ENCODE measurements around the gene RNF10. TPM values are rescaled to one million over a fixed set of nuclear protein-coding genes. Genes with fewer than 3 reads are reported as not detected.
A peak's percentile ranks its signal among the peaks of the same experiment; 100 is the strongest.

Gene RNF10
- total and polyA plus RNA-seq, 9 of the 15 experiments (the other 6 are each of a cell fraction or from before 2014, with no cell fraction given): 43.0 to 139 (median 80.1) TPM

DNA sequence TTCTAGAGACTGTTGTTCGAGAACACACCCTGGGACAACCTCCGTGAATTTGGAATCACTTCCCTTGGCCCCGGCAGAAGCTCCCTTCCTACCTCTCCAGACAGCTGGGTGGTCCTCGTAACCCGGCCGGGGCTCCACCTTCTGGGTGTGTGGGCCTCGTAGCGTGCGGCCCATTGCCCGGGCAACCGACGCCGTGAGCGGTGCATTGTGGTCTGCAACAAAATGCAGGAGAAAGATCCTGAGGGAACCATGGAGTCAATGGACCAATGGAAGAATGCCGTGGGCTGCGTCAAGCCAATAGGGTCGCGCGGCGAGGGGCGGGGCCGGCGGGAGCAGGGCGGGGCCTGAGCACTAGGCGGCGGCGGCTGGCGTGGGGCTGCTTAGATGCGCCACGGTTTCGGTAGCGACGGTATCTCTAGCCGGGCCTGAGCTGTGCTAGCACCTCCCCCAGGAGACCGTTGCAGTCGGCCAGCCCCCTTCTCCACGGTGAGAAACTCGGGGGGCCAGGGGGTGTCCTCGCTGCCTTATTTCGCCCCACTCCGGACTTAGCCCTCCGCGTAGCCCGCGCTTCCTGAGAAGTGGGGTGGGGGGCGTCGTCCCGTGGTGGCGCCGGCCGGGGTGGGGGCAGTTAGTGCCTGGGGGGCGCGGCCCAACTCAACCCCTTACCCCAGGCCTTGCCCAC is 38.3 kb upstream of the RNF10 start, which contains the start of gene DYNLL1 (continued):
- TF ChIP-seq, protein P1, sequence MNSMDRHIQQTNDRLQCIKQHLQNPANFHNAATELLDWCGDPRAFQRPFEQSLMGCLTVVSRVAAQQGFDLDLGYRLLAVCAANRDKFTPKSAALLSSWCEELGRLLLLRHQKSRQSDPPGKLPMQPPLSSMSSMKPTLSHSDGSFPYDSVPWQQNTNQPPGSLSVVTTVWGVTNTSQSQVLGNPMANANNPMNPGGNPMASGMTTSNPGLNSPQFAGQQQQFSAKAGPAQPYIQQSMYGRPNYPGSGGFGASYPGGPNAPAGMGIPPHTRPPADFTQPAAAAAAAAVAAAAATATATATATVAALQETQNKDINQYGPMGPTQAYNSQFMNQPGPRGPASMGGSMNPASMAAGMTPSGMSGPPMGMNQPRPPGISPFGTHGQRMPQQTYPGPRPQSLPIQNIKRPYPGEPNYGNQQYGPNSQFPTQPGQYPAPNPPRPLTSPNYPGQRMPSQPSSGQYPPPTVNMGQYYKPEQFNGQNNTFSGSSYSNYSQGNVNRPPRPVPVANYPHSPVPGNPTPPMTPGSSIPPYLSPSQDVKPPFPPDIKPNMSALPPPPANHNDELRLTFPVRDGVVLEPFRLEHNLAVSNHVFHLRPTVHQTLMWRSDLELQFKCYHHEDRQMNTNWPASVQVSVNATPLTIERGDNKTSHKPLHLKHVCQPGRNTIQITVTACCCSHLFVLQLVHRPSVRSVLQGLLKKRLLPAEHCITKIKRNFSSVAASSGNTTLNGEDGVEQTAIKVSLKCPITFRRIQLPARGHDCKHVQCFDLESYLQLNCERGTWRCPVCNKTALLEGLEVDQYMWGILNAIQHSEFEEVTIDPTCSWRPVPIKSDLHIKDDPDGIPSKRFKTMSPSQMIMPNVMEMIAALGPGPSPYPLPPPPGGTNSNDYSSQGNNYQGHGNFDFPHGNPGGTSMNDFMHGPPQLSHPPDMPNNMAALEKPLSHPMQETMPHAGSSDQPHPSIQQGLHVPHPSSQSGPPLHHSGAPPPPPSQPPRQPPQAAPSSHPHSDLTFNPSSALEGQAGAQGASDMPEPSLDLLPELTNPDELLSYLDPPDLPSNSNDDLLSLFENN (IDR thresholded peaks at IDR 0.05; ENCODE audit: low read depth in 2 of 2, low read length in 2 of 2): no peak; a peak in 1 of 4 replicates
- no peak for TF ChIP-seq MTA2 (IDR thresholded peaks at IDR 0.05; ENCODE audit: low read depth)
- peak; percentile 76 for TF ChIP-seq CREB1 (IDR thresholded peaks at IDR 0.05)
- TF ChIP-seq CREB1 (CRISPR knock-in tag; IDR thresholded peaks at IDR 0.05): peak; percentile 83
- TF ChIP-seq CCNT2 (IDR thresholded peaks at IDR 0.05; ENCODE audit: borderline replicate concordance, extremely low read depth, insufficient read length, low read depth, low read length): peak; percentile 79
- TF ChIP-seq ZSCAN32 (CRISPR knock-in tag; IDR thresholded peaks at IDR 0.05): no peak
- 0 out of 3 replicates have a peak, but pooled peaks of 1 of the 2 experiments have one; percentile 32 for TF ChIP-seq CBX3 (IDR thresholded peaks at IDR 0.05; ENCODE audit: borderline replicate concordance in 1 of 2, low read length in 2 of 2)
- 0 out of 2 replicates have a peak, but pooled peaks have one; percentile 15 for TF ChIP-seq E2F1 (CRISPR knock-in tag; IDR thresholded peaks at IDR 0.05)
- no peak for TF ChIP-seq ID3 (CRISPR knock-in tag; IDR thresholded peaks at IDR 0.05)
- no peak for TF ChIP-seq ID3 (tag; IDR thresholded peaks at IDR 0.05)
- TF ChIP-seq, protein P2, sequence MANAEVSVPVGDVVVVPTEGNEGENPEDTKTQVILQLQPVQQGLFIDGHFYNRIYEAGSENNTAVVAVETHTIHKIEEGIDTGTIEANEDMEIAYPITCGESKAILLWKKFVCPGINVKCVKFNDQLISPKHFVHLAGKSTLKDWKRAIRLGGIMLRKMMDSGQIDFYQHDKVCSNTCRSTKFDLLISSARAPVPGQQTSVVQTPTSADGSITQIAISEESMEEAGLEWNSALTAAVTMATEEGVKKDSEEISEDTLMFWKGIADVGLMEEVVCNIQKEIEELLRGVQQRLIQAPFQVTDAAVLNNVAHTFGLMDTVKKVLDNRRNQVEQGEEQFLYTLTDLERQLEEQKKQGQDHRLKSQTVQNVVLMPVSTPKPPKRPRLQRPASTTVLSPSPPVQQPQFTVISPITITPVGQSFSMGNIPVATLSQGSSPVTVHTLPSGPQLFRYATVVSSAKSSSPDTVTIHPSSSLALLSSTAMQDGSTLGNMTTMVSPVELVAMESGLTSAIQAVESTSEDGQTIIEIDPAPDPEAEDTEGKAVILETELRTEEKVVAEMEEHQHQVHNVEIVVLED (CRISPR knock-in tag; IDR thresholded peaks at IDR 0.05): 0 out of 2 replicates have a peak, but pooled peaks have one; percentile 43
- no peak for TF ChIP-seq ZNF589 (CRISPR knock-in tag; IDR thresholded peaks at IDR 0.05; ENCODE audit: low read depth)
- TF ChIP-seq RBM25 (IDR thresholded peaks at IDR 0.05; ENCODE audit: low read depth, low read length, severe bottlenecking): peak; percentile 97
- TF ChIP-seq TEAD4 (IDR thresholded peaks at IDR 0.05; ENCODE audit: low read length): no peak
- no peak for TF ChIP-seq TEAD4 (CRISPR knock-in tag; IDR thresholded peaks at IDR 0.05; ENCODE audit: borderline replicate concordance)
- TF ChIP-seq ZBTB34 (CRISPR knock-in tag; IDR thresholded peaks at IDR 0.05): no peak

Data from K562 (cell line).